Activated CD8-positive, alpha-beta T cell treated with anti-CD3 and anti-CD28 coated beads, Interleukin-2, amount 10 ng/mL, durations not matched to agents 7 days and 5 days (primary cell): ENCODE data around the gene C11orf16. TPM values are rescaled to one million over a fixed set of nuclear protein-coding genes. Genes with fewer than 3 reads are reported as not detected.

Experiments used
- ATAC-seq: fragments of 150-1000 bp; cut with Tn5 transposase; one replicate; pipeline ENCODE4 v1.10.0; 2021; ENCODE audit warnings: moderate library complexity
- CTCF ChIA-PET: fragments of 350-600 bp; sonication (Branson Sonifier 250); formaldehyde crosslinking; loops from one replicate; lab custom pipeline; 2021; ENCODE audit warnings: antibody characterized with exemption; lab: Charles Lee
- POLR2A ChIA-PET: fragments of 350-600 bp; sonication (Branson Sonifier 250); formaldehyde crosslinking; loops from one replicate; lab custom pipeline; 2021; ENCODE audit warnings: antibody characterized with exemption; lab: Charles Lee
- DNase-seq: peaks from one replicate; pipeline ENCODE4 v3.0.0-alpha.2; 2020
- H3K27ac Mint-ChIP-seq: one replicate; pipeline ENCODE4 v1.8.0; 2021; ENCODE audit warnings: mild to moderate bottlenecking, mixed read lengths
- H3K27me3 Mint-ChIP-seq: one replicate; pipeline ENCODE4 v1.8.0; 2021; ENCODE audit warnings: low read depth, mixed read lengths
- H3K36me3 Mint-ChIP-seq: one replicate; pipeline ENCODE4 v1.8.0; 2021; ENCODE audit warnings: low read depth, mixed read lengths
- H3K4me1 Mint-ChIP-seq: one replicate; pipeline ENCODE4 v1.8.0; 2021; ENCODE audit warnings: low read depth, mixed read lengths
- H3K4me3 Mint-ChIP-seq: one replicate; pipeline ENCODE4 v1.8.0; 2021; ENCODE audit warnings: mild to moderate bottlenecking, mixed read lengths
- H3K9me3 Mint-ChIP-seq: one replicate; pipeline ENCODE4 v1.8.0; 2022; ENCODE audit warnings: mixed read lengths; ENCODE audit not compliant: insufficient read depth
- total RNA-seq, 2 experiments: library from RNA; stranded (reverse); gene quantifications; one replicate each; pipeline ENCODE4 v1.2.3, GENCODE V29; 2021

The C11orf16 gene
- total RNA-seq, 2 experiments from 2014 or later, result not detected

DNA sequence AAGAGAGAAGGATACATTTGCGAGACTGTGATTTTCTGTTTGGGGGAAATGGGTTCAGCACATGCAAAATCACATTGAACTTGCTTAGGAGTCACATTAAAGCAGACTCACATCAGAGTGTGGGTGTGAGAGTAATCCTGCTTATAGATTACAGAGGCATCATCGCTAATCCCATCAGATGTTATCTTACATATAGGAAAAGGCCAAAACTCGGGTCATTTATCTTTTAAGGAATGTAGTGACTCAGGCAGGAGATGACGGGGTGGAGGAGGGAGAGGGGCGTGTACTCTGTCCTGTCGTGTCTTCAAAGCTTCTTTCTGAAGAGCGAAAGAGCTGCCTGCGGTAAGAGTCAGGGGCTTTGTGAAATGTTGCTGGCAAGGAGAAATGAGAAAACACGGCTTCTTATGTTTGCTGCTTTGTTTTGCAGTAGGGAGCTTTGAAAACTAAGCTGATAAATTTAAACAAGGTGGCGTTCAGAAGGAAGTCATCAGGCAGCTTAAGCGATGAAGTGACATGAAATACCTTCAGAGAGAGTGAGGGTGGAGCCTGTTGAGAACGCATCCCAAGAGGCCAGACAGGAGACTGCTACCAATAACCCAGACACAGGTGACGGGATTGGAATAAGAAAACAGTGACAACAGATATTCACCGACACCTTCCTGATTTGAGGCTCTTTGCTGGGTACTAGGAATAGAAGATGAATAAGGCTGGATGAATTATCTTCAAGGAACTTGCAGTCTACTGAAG lies 2.2 kb upstream of the C11orf16 start:
- no peak for DNase-seq
- no peaks in the 10 kb centered on the region for H3K9me3 Mint-ChIP-seq
- H3K27me3 Mint-ChIP-seq, result no peaks in the 10 kb centered on the region
- ChIA-PET CTCF (interaction anchor here (1.0 to 1.2 kb wide), 2 partner anchors 20 to 21 kb away, joined by 3 read pairs; no protein-coding TSS in a partner anchor), POLR2A (interaction anchor here (0.7 kb wide), 1 partner anchor 24 kb away, joined by 3 read pairs; no protein-coding TSS in a partner anchor)
- no peak for ATAC-seq
- no peaks in the 10 kb centered on the region for H3K36me3 Mint-ChIP-seq
- H3K4me1 Mint-ChIP-seq, result no peaks in the 10 kb centered on the region
- H3K4me3 Mint-ChIP-seq, result no peak overlapping the region
- H3K27ac Mint-ChIP-seq, result no peak overlapping the region

- Mint-ChIP-seq H3K27ac (no peak overlapping the region), H3K4me3 (no peak overlapping the region), H3K4me1 (no peaks in the 10 kb centered on the region), H3K9me3 (no peaks in the 10 kb centered on the region), H3K27me3 (no peaks in the 10 kb centered on the region), H3K36me3 (no peaks in the 10 kb centered on the region)
- ChIA-PET CTCF (interaction anchor here (1.2 kb wide), 1 partner anchor 25 kb away, joined by 5 read pairs; no protein-coding TSS in a partner anchor), POLR2A (interaction anchor here (0.7 kb wide), 1 partner anchor 23 kb away, joined by 3 read pairs; no protein-coding TSS in a partner anchor)
- ATAC-seq, result no peak
- DNase-seq, result no peak
These were observed 1.2 kb upstream of the C11orf16 start for GRCh38 chr11:8933931-8934330.

DNA sequence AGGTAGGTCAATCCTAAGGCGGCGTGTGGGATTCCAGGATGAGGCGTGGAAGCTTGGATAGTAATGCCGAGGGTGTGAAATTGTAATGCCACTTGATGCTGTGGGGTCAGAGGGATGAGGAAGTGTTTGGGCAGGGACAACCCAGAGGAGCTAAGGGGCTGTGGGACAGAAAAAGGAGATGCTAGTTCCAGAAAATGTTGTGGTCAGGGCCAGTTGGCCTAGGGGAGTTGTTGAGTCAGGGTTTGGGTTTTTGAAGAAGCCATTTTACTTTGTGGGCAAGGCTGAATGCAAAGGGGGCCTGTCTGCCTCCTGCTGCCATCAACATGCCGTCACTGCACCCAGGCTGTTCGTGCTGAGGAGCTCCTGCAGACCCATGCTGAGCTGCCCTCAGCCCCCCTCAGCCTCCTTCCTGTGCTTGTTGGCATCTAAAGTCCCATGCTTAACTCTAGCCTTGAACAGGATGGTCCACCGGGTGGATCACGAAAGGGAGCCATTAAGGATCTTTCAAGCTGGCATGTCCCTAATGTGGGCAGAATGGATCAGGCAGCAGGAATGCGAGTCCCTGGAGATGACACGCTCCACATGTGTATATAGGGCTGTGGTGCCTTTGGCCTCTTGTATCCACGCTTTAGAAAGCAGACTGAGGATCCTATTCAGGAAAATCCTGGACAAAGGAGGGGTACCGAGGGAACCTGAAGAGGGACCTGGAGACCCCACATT lies 2.1 kb downstream of the C11orf16 start:
- POLR2A ChIA-PET, result no interaction called here
- Mint-ChIP-seq H3K27me3 (no peaks in the 10 kb centered on the region), H3K4me1 (no peaks in the 10 kb centered on the region), H3K36me3 (no peaks in the 10 kb centered on the region), H3K9me3 (no peaks in the 10 kb centered on the region), H3K4me3 (no peak overlapping the region), H3K27ac (no peak overlapping the region)
- ATAC-seq (no peak), DNase-seq (no peak)
- CTCF ChIA-PET, result interaction anchor here (1.2 kb wide), 1 partner anchor 104 kb away, joined by 3 read pairs; no protein-coding TSS in a partner anchor

GRCh38 chr11:8928981-8929615 lies 3.6 kb downstream of the C11orf16 start:
- CTCF ChIA-PET, result interaction anchor here (1.4 kb wide), 1 partner anchor 31 kb away, joined by 3 read pairs; no protein-coding TSS in a partner anchor
- DNase-seq, result no peak
- no peaks in the 10 kb centered on the region for H3K36me3 Mint-ChIP-seq
- H3K4me3 Mint-ChIP-seq, result no peak overlapping the region
- no peak for ATAC-seq
- POLR2A ChIA-PET, result interaction anchor here (1.3 kb wide), 1 partner anchor 35 kb away, joined by 3 read pairs; no protein-coding TSS in a partner anchor
- H3K27ac Mint-ChIP-seq, result no peak overlapping the region
- H3K9me3 Mint-ChIP-seq, result no peaks in the 10 kb centered on the region
- H3K4me1 Mint-ChIP-seq, result no peaks in the 10 kb centered on the region
- no peaks in the 10 kb centered on the region for H3K27me3 Mint-ChIP-seq

DNA sequence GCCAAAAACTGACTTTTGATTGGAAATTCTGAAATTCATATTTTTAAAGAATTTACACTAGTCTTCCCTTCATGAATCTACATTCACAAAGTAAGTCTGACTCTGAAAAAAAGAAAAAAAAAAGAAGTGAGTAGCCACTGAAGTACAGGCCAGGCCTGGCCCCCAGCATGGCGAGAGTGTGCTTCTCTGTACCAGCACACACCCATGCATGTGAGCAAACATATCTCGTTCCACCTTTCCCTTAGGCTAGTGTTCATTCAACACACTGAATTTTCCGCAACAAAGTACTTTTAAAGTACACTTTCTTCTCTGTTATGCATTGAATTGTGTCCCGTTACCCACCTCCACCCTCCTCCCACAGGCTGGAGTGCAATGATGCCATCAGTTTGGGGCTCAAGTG lies 4.5 kb downstream of the C11orf16 start:
- ATAC-seq, result no peak
- CTCF ChIA-PET, result interaction anchor here (0.8 to 1.0 kb wide), 2 partner anchors 13 to 31 kb away, joined by 4 read pairs; no protein-coding TSS in a partner anchor
- peaks cover 3% of the 10 kb centered on the region for H3K36me3 Mint-ChIP-seq
- H3K4me1 Mint-ChIP-seq, result no peaks in the 10 kb centered on the region
- no peaks in the 10 kb centered on the region for H3K27me3 Mint-ChIP-seq
- DNase-seq, result no peak
- no peak overlapping the region for H3K27ac Mint-ChIP-seq
- H3K9me3 Mint-ChIP-seq, result no peaks in the 10 kb centered on the region
- no peak overlapping the region for H3K4me3 Mint-ChIP-seq
- POLR2A ChIA-PET, result interaction anchor here (1.3 kb wide), 1 partner anchor 35 kb away, joined by 3 read pairs; no protein-coding TSS in a partner anchor

DNA sequence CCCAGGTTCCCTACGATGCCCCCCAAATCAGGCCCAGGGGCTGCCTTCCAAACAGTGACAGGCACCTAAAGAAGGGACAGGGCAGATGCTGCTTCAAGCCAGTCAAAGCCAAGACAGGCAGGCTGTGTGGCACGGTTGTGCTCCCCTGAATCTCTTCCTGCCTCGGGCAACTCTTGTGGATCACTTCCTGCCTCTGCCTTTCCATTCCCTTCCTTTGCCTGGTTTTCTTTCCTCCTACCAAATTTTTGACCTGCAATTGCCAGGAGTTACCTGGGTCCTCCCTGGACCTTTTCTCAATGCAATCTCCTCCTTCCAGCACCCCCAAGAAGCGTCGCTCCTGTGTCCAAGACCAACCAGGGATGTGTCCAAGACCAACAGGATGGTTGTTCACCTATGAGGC lies 5.5 kb downstream of the C11orf16 start:
- Mint-ChIP-seq H3K4me1 (no peaks in the 10 kb centered on the region), H3K9me3 (no peaks in the 10 kb centered on the region), H3K4me3 (no peak overlapping the region), H3K27me3 (no peaks in the 10 kb centered on the region), H3K27ac (no peak overlapping the region), H3K36me3 (peaks cover 6% of the 10 kb centered on the region)
- ATAC-seq (no peak), DNase-seq (no peak)
- ChIA-PET POLR2A (no interaction called here), CTCF (interaction anchor here (0.8 to 1.0 kb wide), 2 partner anchors 12 to 32 kb away, joined by 4 read pairs; no protein-coding TSS in a partner anchor)

- H3K27ac Mint-ChIP-seq, result no peak overlapping the region
- CTCF ChIA-PET, result no interaction called here
- H3K27me3 Mint-ChIP-seq, result no peaks in the 10 kb centered on the region
- POLR2A ChIA-PET, result interaction anchor here (1.4 kb wide), 1 partner anchor 38 kb away, joined by 9 read pairs; the partner anchor contains the start of gene TMEM9B
- no peak overlapping the region for H3K4me3 Mint-ChIP-seq
- H3K9me3 Mint-ChIP-seq, result no peaks in the 10 kb centered on the region
- H3K4me1 Mint-ChIP-seq, result no peaks in the 10 kb centered on the region
- ATAC-seq (no peak), DNase-seq (no peak)
- H3K36me3 Mint-ChIP-seq, result peaks cover 14% of the 10 kb centered on the region
These were observed 6.5 kb downstream of the C11orf16 start for GRCh38 chr11:8926236-8926635.

DNA sequence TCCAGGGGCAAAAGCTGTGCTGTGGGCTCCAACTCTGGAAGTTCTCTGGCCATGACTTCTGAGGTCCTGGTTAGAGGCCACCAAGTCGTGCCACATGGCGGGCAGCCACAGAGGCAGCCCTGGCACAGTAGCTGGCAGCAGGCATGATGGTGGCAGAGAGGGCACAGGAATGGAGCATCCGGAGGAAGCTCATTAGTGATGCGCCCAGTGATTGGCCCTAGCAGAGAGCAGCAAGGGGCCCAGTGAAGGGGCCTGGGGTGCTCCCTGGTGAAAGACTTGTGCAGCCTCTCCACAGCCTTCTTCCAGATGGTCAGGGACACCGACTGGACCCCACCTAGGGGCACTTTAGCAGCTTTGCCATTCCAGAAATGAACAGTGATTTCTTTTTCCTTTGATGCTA lies 7.0 kb downstream of the C11orf16 start:
- H3K27ac Mint-ChIP-seq, result no peak overlapping the region
- H3K9me3 Mint-ChIP-seq, result no peaks in the 10 kb centered on the region
- ChIA-PET CTCF (interaction anchor here (1.2 kb wide), 1 partner anchor 34 kb away, joined by 3 read pairs; no protein-coding TSS in a partner anchor), POLR2A (interaction anchor here (1.4 kb wide), 1 partner anchor 38 kb away, joined by 9 read pairs; the partner anchor contains the start of gene TMEM9B)
- H3K27me3 Mint-ChIP-seq, result no peaks in the 10 kb centered on the region
- no peaks in the 10 kb centered on the region for H3K4me1 Mint-ChIP-seq
- no peak overlapping the region for H3K4me3 Mint-ChIP-seq
- DNase-seq, result no peak
- no peak for ATAC-seq
- H3K36me3 Mint-ChIP-seq, result peaks cover 15% of the 10 kb centered on the region

GRCh38 chr11:8922691-8923090 lies 10.1 kb downstream of the C11orf16 start:
- Mint-ChIP-seq H3K27ac (no peak overlapping the region), H3K4me3 (no peak overlapping the region), H3K36me3 (peaks cover 28% of the 10 kb centered on the region), H3K4me1 (no peaks in the 10 kb centered on the region), H3K27me3 (no peaks in the 10 kb centered on the region), H3K9me3 (no peaks in the 10 kb centered on the region)
- DNase-seq (no peak), ATAC-seq (no peak)
- ChIA-PET CTCF (interaction anchor here (0.6 kb wide), 1 partner anchor 827 kb away, joined by 3 read pairs; no protein-coding TSS in a partner anchor), POLR2A (no interaction called here)

- peaks cover 26% of the 10 kb centered on the region for H3K4me1 Mint-ChIP-seq
- H3K9me3 Mint-ChIP-seq, result no peaks in the 10 kb centered on the region
- peaks cover 46% of the 10 kb centered on the region for H3K36me3 Mint-ChIP-seq
- no peaks in the 10 kb centered on the region for H3K27me3 Mint-ChIP-seq
- ChIA-PET CTCF (interaction anchor here (5.4 kb wide), 1 partner anchor 41 kb away, joined by 141 read pairs; no protein-coding TSS in a partner anchor), POLR2A (no interaction called here)
- H3K27ac Mint-ChIP-seq, result no peak overlapping the region
- ATAC-seq (no peak), DNase-seq (no peak)
- H3K4me3 Mint-ChIP-seq, result no peak overlapping the region
These were observed 15.5 kb downstream of the C11orf16 start for GRCh38 chr11:8917157-8917825.
